HG02759 (cell line): Measurements from ENCODE around the gene RUNX2.
A peak's percentile ranks its signal among the peaks of the same experiment; 100 is the strongest.

Experiments
- ATAC-seq: cut with Tn5 transposase; IDR thresholded peaks from one replicate; pipeline ENCODE4 v1.9.1; 2021; ENCODE audit warnings: mild to moderate bottlenecking, moderate library complexity; ENCODE audit not compliant: unreplicated experiment

RUNX2 gene

GRCh38 chr6:45400021-45400420, 71.9 kb downstream of the RUNX2 start:
- ATAC-seq: no peak

- ATAC-seq: no peak
Measured at GRCh38 chr6:45411959-45412358, 83.8 kb downstream of the RUNX2 start.

GRCh38 chr6:45415315-45415714, 87.2 kb downstream of the RUNX2 start:
- no peak for ATAC-seq

GRCh38 chr6:45415788-45416518, 87.8 kb downstream of the RUNX2 start:
- no peak for ATAC-seq

GRCh38 chr6:45416700-45417099, 88.6 kb downstream of the RUNX2 start:
- no peak for ATAC-seq

- ATAC-seq: no peak
Measured at GRCh38 chr6:45417436-45417835, 89.3 kb downstream of the RUNX2 start.

- no peak for ATAC-seq
Measured at GRCh38 chr6:45419571-45420082, 91.5 kb downstream of the RUNX2 start.

- ATAC-seq: no peak
Measured at GRCh38 chr6:45420083-45420908, 92.2 kb downstream of the RUNX2 start.

GRCh38 chr6:45420909-45421708, 93.0 kb downstream of the RUNX2 start:
- no peak for ATAC-seq

- no peak for ATAC-seq
Measured at GRCh38 chr6:45421709-45422502, 93.8 kb downstream of the RUNX2 start.

- ATAC-seq: peak; percentile 29
Measured at GRCh38 chr6:45422503-45423110, 94.5 kb downstream of the RUNX2 start.

GRCh38 chr6:45423111-45423823, 95.1 kb downstream of the RUNX2 start:
- peak; percentile 16 for ATAC-seq

- ATAC-seq: no peak
Measured at GRCh38 chr6:45423824-45424450, 95.8 kb downstream of the RUNX2 start.

GRCh38 chr6:45424451-45424861, 96.3 kb downstream of the RUNX2 start:
- ATAC-seq: no peak

- no peak for ATAC-seq
Measured at GRCh38 chr6:45426251-45426650, 98.1 kb downstream of the RUNX2 start.

- no peak for ATAC-seq
Measured at GRCh38 chr6:45427726-45428125, 99.6 kb downstream of the RUNX2 start.

GRCh38 chr6:45428727-45429126, 100.6 kb downstream of the RUNX2 start:
- ATAC-seq: no peak

- ATAC-seq: no peak
Measured at GRCh38 chr6:45430590-45431202, 102.6 kb downstream of the RUNX2 start.
